Naive B cell (primary cell): ENCODE measurements around the gene RASA3. TPM values are rescaled to one million over a fixed set of nuclear protein-coding genes. Genes with fewer than 3 reads are reported as not detected.

Experiments used
- ATAC-seq, 2 donors: fragments of 150-1000 bp; cut with Tn5 transposase; 2 replicates each; pipeline ENCODE4 v1.10.0; 2021; ENCODE audit warnings: low read depth in 2 of 2, mild to moderate bottlenecking in 2 of 2, moderate library complexity in 2 of 2
- DNase-seq: peaks from one replicate; pipeline ENCODE4 v3.0.0; 2022
- H3K27ac Mint-ChIP-seq, 6 donors: one replicate each; pipeline ENCODE4 v1.8.0; 2020 to 2022; ENCODE audit warnings: mild to moderate bottlenecking in 6 of 6, mixed read lengths in 6 of 6, moderate library complexity in 5 of 6, inconsistent platforms in 2 of 6
- H3K27me3 Mint-ChIP-seq, 3 donors: one replicate each; pipeline ENCODE4 v1.8.0; 2021 to 2022; ENCODE audit warnings: mixed read lengths in 3 of 3, mild to moderate bottlenecking in 1 of 3
- H3K36me3 Mint-ChIP-seq, 2 donors: one replicate each; pipeline ENCODE4 v1.8.0; 2020 to 2022; ENCODE audit warnings: mixed read lengths in 2 of 2, inconsistent platforms in 1 of 2, mild to moderate bottlenecking in 1 of 2
- H3K4me1 Mint-ChIP-seq, 3 donors: one replicate each; pipeline ENCODE4 v1.8.0; 2020 to 2022; ENCODE audit warnings: mixed read lengths in 3 of 3, inconsistent platforms in 1 of 3, mild to moderate bottlenecking in 1 of 3, moderate library complexity in 1 of 3
- H3K4me3 Mint-ChIP-seq, 8 donors: one replicate each; pipeline ENCODE4 v1.8.0; 2020 to 2022; ENCODE audit warnings: mild to moderate bottlenecking in 8 of 8, mixed read lengths in 8 of 8, moderate library complexity in 8 of 8, inconsistent platforms in 2 of 8
- H3K9me3 Mint-ChIP-seq, 7 donors: one replicate each; pipeline ENCODE4 v1.8.0; 2020 to 2022; ENCODE audit warnings: mixed read lengths in 7 of 7, mild to moderate bottlenecking in 5 of 7, inconsistent platforms in 2 of 7, moderate library complexity in 1 of 7
- polyA plus RNA-seq, 6 donors: library from polyadenylated mRNA; unstranded; fragments of 300-500 nt; fragmentation: Illumina TruSeq; gene quantifications; one replicate each; pipeline ENCODE4 v1.2.3, GENCODE V29; 2021; ENCODE audit warnings: low read depth in 6 of 6

RASA3 gene
- polyA plus RNA-seq, 6 donors from 2014 or later = 17.1 to 41.9 (median 28.8) TPM

- ATAC-seq = no peak
- peaks cover 0 to 1% (median 0%) of the 10 kb centered on the region in 7 donors for H3K9me3 Mint-ChIP-seq
Measured at GRCh38 chr13:114012141-114012540, 120.3 kb downstream of the RASA3 start.

DNA sequence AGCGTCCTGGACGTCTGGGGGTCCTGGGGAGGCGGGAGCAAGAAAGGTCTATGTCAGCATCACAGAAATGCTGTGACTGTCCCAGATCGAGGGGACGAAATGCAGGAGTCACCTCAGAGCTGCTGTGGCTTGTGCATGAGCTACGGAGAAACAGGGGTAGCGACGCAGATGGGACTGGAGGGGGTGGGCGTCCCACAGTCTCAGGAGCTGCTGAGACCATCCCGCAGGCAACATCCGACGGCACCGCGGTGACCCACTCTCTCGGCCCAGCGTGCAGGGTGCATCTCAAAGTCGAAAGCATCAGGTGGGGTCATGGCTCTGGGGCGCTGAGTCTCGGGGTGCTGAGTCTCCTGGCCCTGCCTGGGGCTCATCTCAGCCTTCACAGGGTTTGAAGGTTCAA, 121.2 kb downstream of the RASA3 start:
- no peak for ATAC-seq
- Mint-ChIP-seq H3K4me1 (no peaks in the 10 kb centered on the region), H3K27me3 (no peaks in the 10 kb centered on the region)

More at GRCh38 chr13:114012141-114012540, 120.3 kb downstream of the RASA3 start:
- Mint-ChIP-seq H3K4me3 (no peak overlapping the region), H3K4me1 (no peaks in the 10 kb centered on the region), H3K27me3 (no peaks in the 10 kb centered on the region), H3K36me3 (peaks cover 4 to 21% of the 10 kb centered on the region in 2 donors), H3K27ac (no peak overlapping the region)
- DNase-seq = no peak

DNA sequence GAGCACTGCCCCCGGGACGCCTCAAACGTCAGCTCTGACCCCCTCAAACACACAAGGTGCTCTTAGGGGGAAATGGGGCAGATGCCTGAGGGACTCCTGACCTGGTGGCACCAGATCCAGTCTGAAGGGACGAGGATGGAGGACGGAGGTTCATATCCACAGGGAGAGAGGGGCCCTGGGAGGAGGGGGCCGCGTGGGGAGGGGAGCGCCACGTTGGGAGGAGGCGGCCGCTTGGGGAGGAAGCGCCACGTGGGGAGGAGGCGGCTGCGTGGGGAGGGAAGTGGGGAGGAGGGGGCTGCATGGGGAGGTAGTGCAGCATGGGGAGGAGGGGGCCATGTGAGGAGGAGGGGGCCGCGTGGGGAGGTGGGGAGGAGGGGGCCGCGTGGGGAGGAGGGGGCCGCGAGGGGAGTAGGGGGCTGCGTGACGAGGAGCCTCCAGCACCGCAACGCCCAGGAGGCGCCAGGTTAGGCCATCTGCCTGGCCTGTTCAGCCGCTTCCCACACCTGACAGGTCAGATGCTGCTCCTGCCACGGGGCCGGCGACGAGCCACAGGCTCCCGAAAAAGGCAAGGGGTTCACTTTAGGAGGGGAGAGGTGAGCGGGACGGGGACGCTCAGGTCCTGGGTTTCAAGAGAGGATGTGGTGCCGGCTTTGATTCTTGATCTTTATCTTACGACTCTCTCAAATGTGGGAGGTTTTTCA, 121.9 kb downstream of the RASA3 start:
- Mint-ChIP-seq H3K4me1 (no peaks in the 10 kb centered on the region), H3K9me3 (peaks cover 0 to 1% (median 0%) of the 10 kb centered on the region in 7 donors), H3K4me3 (no peak overlapping the region), H3K27me3 (no peaks in the 10 kb centered on the region), H3K27ac (peak overlapping the region in 2 of 6 donors; percentile 56 to 91), H3K36me3 (peaks cover 0 to 13% of the 10 kb centered on the region in 2 donors)
- no peak for ATAC-seq
- DNase-seq = no peak

More for the DNA sequence above, 121.2 kb downstream of the RASA3 start:
- H3K4me3 Mint-ChIP-seq = no peak overlapping the region
- DNase-seq = no peak
- H3K9me3 Mint-ChIP-seq = peaks cover 0 to 1% (median 0%) of the 10 kb centered on the region in 7 donors
- H3K27ac Mint-ChIP-seq = peak overlapping the region in 2 of 6 donors; percentile 56 to 58
- H3K36me3 Mint-ChIP-seq = peaks cover 0 to 13% of the 10 kb centered on the region in 2 donors

DNA sequence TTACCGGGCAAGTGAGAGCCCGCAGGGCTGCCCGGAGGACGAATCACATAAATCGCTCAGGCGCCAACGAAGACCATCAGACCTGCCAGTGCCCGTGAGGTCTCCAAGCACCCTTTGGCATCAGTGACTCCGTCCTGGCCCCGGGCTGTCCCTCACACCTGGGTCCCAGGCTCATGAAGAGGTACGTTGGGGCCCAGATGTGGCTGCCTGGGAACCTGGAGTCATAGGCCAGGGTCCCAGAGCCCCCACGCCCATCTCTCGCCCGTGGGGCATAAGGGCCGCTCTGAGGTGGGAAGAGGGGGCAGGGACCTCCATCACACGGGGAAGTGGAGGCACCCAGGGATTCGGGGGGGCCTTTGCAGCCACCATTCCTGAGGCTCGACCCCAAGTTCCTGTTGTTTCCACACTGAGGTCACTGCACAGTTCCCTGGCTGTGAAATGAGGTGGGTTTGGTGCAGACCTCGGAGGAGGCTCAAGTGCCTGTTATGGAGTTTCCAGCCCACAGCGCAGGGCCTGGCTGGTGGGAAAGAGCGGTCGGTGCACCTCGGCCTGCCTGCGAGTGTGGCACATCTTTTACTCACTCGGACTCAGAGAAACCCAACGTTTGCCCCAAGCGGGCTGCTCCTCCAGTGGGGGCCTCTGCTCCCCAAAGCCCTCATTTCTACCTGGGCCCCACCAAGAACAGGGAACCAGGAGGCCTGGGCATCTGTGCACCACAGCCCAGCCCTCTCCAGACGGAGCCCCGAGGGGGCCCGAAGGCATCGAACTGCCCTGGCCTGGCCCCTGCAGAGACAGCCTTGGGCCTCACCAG, 122.6 kb downstream of the RASA3 start:
- Mint-ChIP-seq H3K9me3 (peaks cover 0 to 1% (median 0%) of the 10 kb centered on the region in 7 donors), H3K27ac (peak overlapping the region in 2 of 6 donors; percentile 44 to 91), H3K27me3 (no peaks in the 10 kb centered on the region), H3K4me1 (peaks cover 0 to 3% (median 3%) of the 10 kb centered on the region in 3 donors), H3K4me3 (no peak overlapping the region), H3K36me3 (peaks cover 0 to 18% of the 10 kb centered on the region in 2 donors)
- ATAC-seq = no peak
- no peak for DNase-seq

GRCh38 chr13:114008964-114009589, 123.3 kb downstream of the RASA3 start:
- Mint-ChIP-seq H3K36me3 (peaks cover 0 to 22% of the 10 kb centered on the region in 2 donors), H3K27me3 (no peaks in the 10 kb centered on the region), H3K4me3 (no peak overlapping the region), H3K9me3 (peaks cover 0 to 1% (median 0%) of the 10 kb centered on the region in 7 donors), H3K27ac (peak overlapping the region in 1 of 6 donors; percentile 29), H3K4me1 (peaks cover 0 to 6% (median 3%) of the 10 kb centered on the region in 3 donors)
- DNase-seq (no peak), ATAC-seq (no peak)

- ATAC-seq = no peak
- peaks cover 0 to 6% (median 3%) of the 10 kb centered on the region in 3 donors for H3K4me1 Mint-ChIP-seq
- peaks cover 0 to 1% (median 0%) of the 10 kb centered on the region in 7 donors for H3K9me3 Mint-ChIP-seq
- peaks cover 0 to 22% of the 10 kb centered on the region in 2 donors for H3K36me3 Mint-ChIP-seq
- H3K27me3 Mint-ChIP-seq = no peaks in the 10 kb centered on the region
- H3K4me3 Mint-ChIP-seq = no peak overlapping the region
- H3K27ac Mint-ChIP-seq = peak overlapping the region in 3 of 6 donors; percentile 4 to 79 (median 66)
- DNase-seq = no peak
Measured at GRCh38 chr13:114007566-114007965, 124.9 kb downstream of the RASA3 start.

DNA sequence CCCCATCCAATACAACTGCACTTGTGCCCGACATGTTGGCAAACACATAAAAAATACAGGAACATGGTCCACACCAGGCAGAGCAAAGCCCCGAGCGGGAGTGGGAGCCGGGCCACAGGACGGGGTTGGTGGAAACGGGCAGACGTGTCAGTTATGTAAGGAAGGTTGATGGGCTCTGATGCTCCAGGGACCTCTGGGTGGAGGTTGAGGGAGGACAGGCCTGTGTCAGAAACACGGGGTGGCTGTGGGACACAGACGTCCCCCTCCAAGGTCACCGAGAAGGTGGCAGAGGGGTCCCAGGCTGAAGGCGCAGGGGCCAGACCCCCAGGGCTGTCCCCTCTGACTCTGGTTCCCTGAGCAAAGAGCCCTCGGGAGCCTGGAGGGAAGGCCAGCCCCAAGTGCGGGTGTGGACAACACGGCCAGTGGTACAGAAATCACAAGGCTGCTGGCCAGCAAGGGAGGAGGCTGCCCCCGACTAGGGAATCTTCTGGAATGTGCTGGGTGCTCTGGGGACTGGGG, 127.2 kb downstream of the RASA3 start:
- no peak for DNase-seq
- no peak for ATAC-seq
- H3K27me3 Mint-ChIP-seq = no peaks in the 10 kb centered on the region
- H3K36me3 Mint-ChIP-seq = peaks cover 0 to 12% of the 10 kb centered on the region in 2 donors
- no peak overlapping the region for H3K4me3 Mint-ChIP-seq
- peaks cover 0 to 6% (median 3%) of the 10 kb centered on the region in 3 donors for H3K4me1 Mint-ChIP-seq
- H3K27ac Mint-ChIP-seq = peak overlapping the region in 3 of 6 donors; percentile 63 to 86 (median 78)
- H3K9me3 Mint-ChIP-seq = no peaks in the 10 kb centered on the region

GRCh38 chr13:114004420-114005205, 127.8 kb downstream of the RASA3 start:
- H3K36me3 Mint-ChIP-seq = peaks cover 0 to 8% of the 10 kb centered on the region in 2 donors
- peaks cover 0 to 6% (median 3%) of the 10 kb centered on the region in 3 donors for H3K4me1 Mint-ChIP-seq
- peak overlapping the region in 3 of 6 donors; percentile 78 to 86 (median 83) for H3K27ac Mint-ChIP-seq
- H3K27me3 Mint-ChIP-seq = no peaks in the 10 kb centered on the region
- ATAC-seq (no peak), DNase-seq (no peak)
- no peaks in the 10 kb centered on the region for H3K9me3 Mint-ChIP-seq
- H3K4me3 Mint-ChIP-seq = peak overlapping the region in 1 of 8 donors; percentile 37

- H3K27me3 Mint-ChIP-seq = no peaks in the 10 kb centered on the region
- ATAC-seq (no peak), DNase-seq (no peak)
- H3K27ac Mint-ChIP-seq = no peak overlapping the region
- no peaks in the 10 kb centered on the region for H3K9me3 Mint-ChIP-seq
- peaks cover 4 to 21% of the 10 kb centered on the region in 2 donors for H3K36me3 Mint-ChIP-seq
- H3K4me3 Mint-ChIP-seq = no peak overlapping the region
- H3K4me1 Mint-ChIP-seq = peaks cover 3 to 6% (median 4%) of the 10 kb centered on the region in 3 donors
Measured at GRCh38 chr13:114002771-114003321, 129.6 kb downstream of the RASA3 start.

DNA sequence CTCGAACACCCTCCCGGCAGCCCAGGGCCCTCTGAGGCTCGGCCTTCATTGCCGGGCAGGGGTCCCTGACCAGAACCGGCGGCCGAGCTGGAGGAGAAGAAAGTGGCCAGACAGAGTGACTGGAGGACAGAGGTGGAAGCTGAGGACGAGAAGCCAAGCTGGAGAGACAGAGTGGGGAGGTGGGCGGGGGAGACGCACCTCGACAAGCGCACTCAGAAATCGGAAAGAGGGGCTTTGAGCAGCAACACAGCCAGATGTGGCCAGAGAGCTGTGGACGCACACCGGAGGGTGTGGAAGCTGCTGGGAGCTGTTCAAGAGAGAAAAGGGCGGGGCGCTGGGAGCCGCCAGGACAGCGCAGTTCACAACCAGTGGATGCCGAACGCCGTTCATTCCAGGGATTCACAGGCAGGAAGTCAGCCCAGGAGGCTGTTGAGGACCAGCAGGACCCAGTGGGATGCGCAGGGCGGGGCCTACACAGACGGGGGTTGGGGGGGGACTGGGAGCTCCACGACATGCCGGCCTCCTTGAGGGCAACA, 130.3 kb downstream of the RASA3 start:
- Mint-ChIP-seq H3K4me1 (peaks cover 3 to 10% (median 4%) of the 10 kb centered on the region in 3 donors), H3K27me3 (no peaks in the 10 kb centered on the region), H3K36me3 (peaks cover 4 to 21% of the 10 kb centered on the region in 2 donors), H3K4me3 (no peak overlapping the region), H3K27ac (peak overlapping the region in 1 of 6 donors; percentile 80), H3K9me3 (no peaks in the 10 kb centered on the region)
- no peak for DNase-seq
- ATAC-seq = no peak

- H3K27me3 Mint-ChIP-seq = no peaks in the 10 kb centered on the region
- no peak overlapping the region for H3K4me3 Mint-ChIP-seq
- H3K36me3 Mint-ChIP-seq = peaks cover 4 to 21% of the 10 kb centered on the region in 2 donors
- DNase-seq (no peak), ATAC-seq (no peak)
- H3K4me1 Mint-ChIP-seq = peaks cover 3 to 10% (median 4%) of the 10 kb centered on the region in 3 donors
- H3K9me3 Mint-ChIP-seq = no peaks in the 10 kb centered on the region
- no peak overlapping the region for H3K27ac Mint-ChIP-seq
Measured at GRCh38 chr13:114001331-114002008, 131.0 kb downstream of the RASA3 start.
